Ishikawa (cell line): ENCODE results near the gene MINDY3.

Source experiments
- CEBPB ChIP-seq: IDR thresholded peaks from 2 replicates; pipeline ENCODE4 v1.6.1; 2012
- CREB1 ChIP-seq: IDR thresholded peaks from 2 replicates; pipeline ENCODE4 v1.6.1; 2012; ENCODE audit warnings: low read depth
- EGR1 ChIP-seq: IDR thresholded peaks from 2 replicates; pipeline ENCODE4 v1.6.1; 2012
- EP300 ChIP-seq: IDR thresholded peaks from 2 replicates; pipeline ENCODE4 v1.6.1; 2012; ENCODE audit warnings: borderline replicate concordance
- FOXM1 ChIP-seq: IDR thresholded peaks from 2 replicates; pipeline ENCODE4 v1.6.1; 2012; ENCODE audit warnings: low read depth, borderline replicate concordance
- MAX ChIP-seq: IDR thresholded peaks from 2 replicates; pipeline ENCODE4 v1.6.1; 2012
- NFIC ChIP-seq: IDR thresholded peaks from 2 replicates; pipeline ENCODE4 v1.6.1; 2012
- RAD21 ChIP-seq: IDR thresholded peaks from 2 replicates; pipeline ENCODE4 v1.6.1; 2012; ENCODE audit warnings: low read depth
- TAF1 ChIP-seq: IDR thresholded peaks from 2 replicates; pipeline ENCODE4 v1.6.1; 2012; ENCODE audit warnings: low read depth, mild to moderate bottlenecking
- TCF12 ChIP-seq: IDR thresholded peaks from 2 replicates; pipeline ENCODE4 v1.6.1; 2012; ENCODE audit warnings: low read depth
- TEAD4 ChIP-seq: IDR thresholded peaks from 2 replicates; pipeline ENCODE4 v1.6.1; 2012
- USF1 ChIP-seq: IDR thresholded peaks from 2 replicates; pipeline ENCODE4 v1.6.1; 2012
- YY1 ChIP-seq: IDR thresholded peaks from 2 replicates; pipeline ENCODE4 v1.6.1; 2012; ENCODE audit warnings: low read depth
- ZBTB7A ChIP-seq: IDR thresholded peaks from 2 replicates; pipeline ENCODE4 v1.6.1; 2012; ENCODE audit warnings: low read depth
- TF ChIP-seq, protein P1 (sequence below): IDR thresholded peaks from 2 replicates; pipeline ENCODE4 v1.6.1; 2012; ENCODE audit warnings: low read depth, mild to moderate bottlenecking

The MINDY3 gene

GRCh38 chr10:15884447-15884846 lies 24.1 kb upstream of the MINDY3 start:
- TF ChIP-seq YY1 (no peak), TCF12 (no peak), USF1 (no peak), NFIC (no peak), EGR1 (no peak), CREB1 (no peak), RAD21 (no peak), MAX (no peak), TEAD4 (no peak)
- TF ChIP-seq, protein P1, sequence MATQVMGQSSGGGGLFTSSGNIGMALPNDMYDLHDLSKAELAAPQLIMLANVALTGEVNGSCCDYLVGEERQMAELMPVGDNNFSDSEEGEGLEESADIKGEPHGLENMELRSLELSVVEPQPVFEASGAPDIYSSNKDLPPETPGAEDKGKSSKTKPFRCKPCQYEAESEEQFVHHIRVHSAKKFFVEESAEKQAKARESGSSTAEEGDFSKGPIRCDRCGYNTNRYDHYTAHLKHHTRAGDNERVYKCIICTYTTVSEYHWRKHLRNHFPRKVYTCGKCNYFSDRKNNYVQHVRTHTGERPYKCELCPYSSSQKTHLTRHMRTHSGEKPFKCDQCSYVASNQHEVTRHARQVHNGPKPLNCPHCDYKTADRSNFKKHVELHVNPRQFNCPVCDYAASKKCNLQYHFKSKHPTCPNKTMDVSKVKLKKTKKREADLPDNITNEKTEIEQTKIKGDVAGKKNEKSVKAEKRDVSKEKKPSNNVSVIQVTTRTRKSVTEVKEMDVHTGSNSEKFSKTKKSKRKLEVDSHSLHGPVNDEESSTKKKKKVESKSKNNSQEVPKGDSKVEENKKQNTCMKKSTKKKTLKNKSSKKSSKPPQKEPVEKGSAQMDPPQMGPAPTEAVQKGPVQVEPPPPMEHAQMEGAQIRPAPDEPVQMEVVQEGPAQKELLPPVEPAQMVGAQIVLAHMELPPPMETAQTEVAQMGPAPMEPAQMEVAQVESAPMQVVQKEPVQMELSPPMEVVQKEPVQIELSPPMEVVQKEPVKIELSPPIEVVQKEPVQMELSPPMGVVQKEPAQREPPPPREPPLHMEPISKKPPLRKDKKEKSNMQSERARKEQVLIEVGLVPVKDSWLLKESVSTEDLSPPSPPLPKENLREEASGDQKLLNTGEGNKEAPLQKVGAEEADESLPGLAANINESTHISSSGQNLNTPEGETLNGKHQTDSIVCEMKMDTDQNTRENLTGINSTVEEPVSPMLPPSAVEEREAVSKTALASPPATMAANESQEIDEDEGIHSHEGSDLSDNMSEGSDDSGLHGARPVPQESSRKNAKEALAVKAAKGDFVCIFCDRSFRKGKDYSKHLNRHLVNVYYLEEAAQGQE = no peak

DNA sequence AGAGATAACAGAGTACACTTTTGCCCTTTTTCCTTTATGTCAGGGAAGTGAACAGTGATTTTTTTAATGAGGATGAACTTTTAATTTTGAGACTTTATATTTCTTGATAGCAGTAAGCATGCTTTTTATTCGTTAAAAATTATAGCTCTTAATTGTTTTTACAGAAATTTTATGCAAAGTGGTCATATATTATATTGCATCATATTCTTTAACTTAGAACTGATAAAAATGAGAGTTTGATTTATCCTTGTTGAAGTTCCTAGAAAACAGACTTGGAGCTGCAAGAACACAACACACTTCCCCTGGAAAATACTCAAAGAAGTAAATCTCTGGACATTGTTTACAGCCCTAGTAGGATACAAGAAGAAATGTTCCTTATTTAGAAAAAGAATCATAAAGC lies 21.2 kb upstream of the MINDY3 start:
- no peak for TF ChIP-seq FOXM1
- no peak for TF ChIP-seq TEAD4
- TF ChIP-seq CEBPB = no peak
- no peak for TF ChIP-seq TAF1
- TF ChIP-seq RAD21 = no peak
- no peak for TF ChIP-seq MAX
- no peak for TF ChIP-seq TCF12
- no peak for TF ChIP-seq CREB1
- TF ChIP-seq YY1 = no peak
- TF ChIP-seq, protein P1 = no peak
- no peak for TF ChIP-seq ZBTB7A
- TF ChIP-seq NFIC = no peak
- TF ChIP-seq EGR1 = no peak
- no peak for TF ChIP-seq USF1
- TF ChIP-seq EP300 = no peak

- no peak for TF ChIP-seq ZBTB7A
- no peak for TF ChIP-seq USF1
- TF ChIP-seq, protein P1 = no peak
- TF ChIP-seq TAF1 = no peak
- TF ChIP-seq CREB1 = no peak
Measured at GRCh38 chr10:15879663-15880062, 19.4 kb upstream of the MINDY3 start.

GRCh38 chr10:15879058-15879457 lies 18.8 kb upstream of the MINDY3 start:
- TF ChIP-seq CEBPB (no peak), RAD21 (peak; percentile 62), CREB1 (no peak)

- TF ChIP-seq EGR1 = no peak
- TF ChIP-seq YY1 = 0 out of 2 replicates have a peak, but pooled peaks have one; percentile 27
Measured at GRCh38 chr10:15877836-15878576, 17.7 kb upstream of the MINDY3 start.
